Colonic mucosa (tissue), 4 donors: ENCODE measurements around the gene TEKT2. TPM values are rescaled to one million over a fixed set of nuclear protein-coding genes. Genes with fewer than 3 reads are reported as not detected.

Experiments used
- DNase-seq: peaks from one replicate; pipeline ENCODE4 v3.0.0-alpha.2; 2020
- H3K27ac ChIP-seq: fragments of 200-600 bp; one replicate; pipeline ENCODE4 v1.8.0; 2021
- H3K27me3 ChIP-seq: fragments of 200-600 bp; one replicate; pipeline ENCODE4 v1.8.0; 2021
- H3K36me3 ChIP-seq: fragments of 200-600 bp; one replicate; pipeline ENCODE4 v1.8.0; 2021
- H3K4me1 ChIP-seq: fragments of 200-600 bp; one replicate; pipeline ENCODE4 v1.8.0; 2021; ENCODE audit warnings: mild to moderate bottlenecking
- H3K4me3 ChIP-seq: fragments of 200-600 bp; one replicate; pipeline ENCODE4 v1.8.0; 2021
- H3K9ac ChIP-seq, 2 donors: one replicate each; pipeline ENCODE4 v1.7.0; 2013; ENCODE audit warnings: control low read depth in 2 of 2, low read depth in 2 of 2, low read length in 2 of 2
- H3K9me3 ChIP-seq: fragments of 200-600 bp; one replicate; pipeline ENCODE4 v1.8.0; 2021
- intact Hi-C: fragments of 100-400 bp; cut with DNase I; formaldehyde crosslinking; loops from one replicate; pipeline ENCODE4 v1.14.1; 2022
- total RNA-seq, 2 donors: library from RNA; stranded (reverse); fragmentation: NEBNext Ultra II Directional in 1 of 2; extraction: Animal tissue kit (Norgen Biotek cat#: 25700) in 1 of 2; gene quantifications; one replicate each; pipeline ENCODE4 v1.2.1, GENCODE V29; 2021
- TF ChIP-seq, protein P1 (sequence below): fragments of 200-600 bp; IDR thresholded peaks from one replicate; pipeline ENCODE4 v1.8.0; 2022; ENCODE audit warnings: antibody characterized with exemption, mild to moderate bottlenecking
- donor health status: healthy.
- donor health status: DM: no; HTN: no; CAD: no.
- donor health status: DM: no; HTN: no; CAD: no.

Gene TEKT2
- total RNA-seq, 2 donors from 2014 or later = 0.13 TPM; not detected in 1

- Histone ChIP-seq H3K4me1 (no peaks in the 10 kb centered on the region), H3K36me3 (no peaks in the 10 kb centered on the region), H3K27me3 (no peaks in the 10 kb centered on the region), H3K27ac (no peak overlapping the region), H3K4me3 (no peak overlapping the region), H3K9ac (no peak overlapping the region), H3K9me3 (no peaks in the 10 kb centered on the region)
- intact Hi-C loops = no loop called here
- TF ChIP-seq, protein P1, sequence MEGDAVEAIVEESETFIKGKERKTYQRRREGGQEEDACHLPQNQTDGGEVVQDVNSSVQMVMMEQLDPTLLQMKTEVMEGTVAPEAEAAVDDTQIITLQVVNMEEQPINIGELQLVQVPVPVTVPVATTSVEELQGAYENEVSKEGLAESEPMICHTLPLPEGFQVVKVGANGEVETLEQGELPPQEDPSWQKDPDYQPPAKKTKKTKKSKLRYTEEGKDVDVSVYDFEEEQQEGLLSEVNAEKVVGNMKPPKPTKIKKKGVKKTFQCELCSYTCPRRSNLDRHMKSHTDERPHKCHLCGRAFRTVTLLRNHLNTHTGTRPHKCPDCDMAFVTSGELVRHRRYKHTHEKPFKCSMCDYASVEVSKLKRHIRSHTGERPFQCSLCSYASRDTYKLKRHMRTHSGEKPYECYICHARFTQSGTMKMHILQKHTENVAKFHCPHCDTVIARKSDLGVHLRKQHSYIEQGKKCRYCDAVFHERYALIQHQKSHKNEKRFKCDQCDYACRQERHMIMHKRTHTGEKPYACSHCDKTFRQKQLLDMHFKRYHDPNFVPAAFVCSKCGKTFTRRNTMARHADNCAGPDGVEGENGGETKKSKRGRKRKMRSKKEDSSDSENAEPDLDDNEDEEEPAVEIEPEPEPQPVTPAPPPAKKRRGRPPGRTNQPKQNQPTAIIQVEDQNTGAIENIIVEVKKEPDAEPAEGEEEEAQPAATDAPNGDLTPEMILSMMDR = no peak
- no peak for DNase-seq
These were observed 29.9 kb upstream of the TEKT2 start for GRCh38 chr1:36053978-36054377.

GRCh38 chr1:36055706-36056105, 28.2 kb upstream of the TEKT2 start:
- Histone ChIP-seq H3K4me1 (no peaks in the 10 kb centered on the region), H3K27me3 (no peaks in the 10 kb centered on the region), H3K9me3 (no peaks in the 10 kb centered on the region), H3K4me3 (no peak overlapping the region), H3K27ac (no peak overlapping the region), H3K36me3 (no peaks in the 10 kb centered on the region), H3K9ac (no peak overlapping the region)
- TF ChIP-seq, protein P1 = no peak
- intact Hi-C loops = no loop called here
- no peak for DNase-seq

DNA sequence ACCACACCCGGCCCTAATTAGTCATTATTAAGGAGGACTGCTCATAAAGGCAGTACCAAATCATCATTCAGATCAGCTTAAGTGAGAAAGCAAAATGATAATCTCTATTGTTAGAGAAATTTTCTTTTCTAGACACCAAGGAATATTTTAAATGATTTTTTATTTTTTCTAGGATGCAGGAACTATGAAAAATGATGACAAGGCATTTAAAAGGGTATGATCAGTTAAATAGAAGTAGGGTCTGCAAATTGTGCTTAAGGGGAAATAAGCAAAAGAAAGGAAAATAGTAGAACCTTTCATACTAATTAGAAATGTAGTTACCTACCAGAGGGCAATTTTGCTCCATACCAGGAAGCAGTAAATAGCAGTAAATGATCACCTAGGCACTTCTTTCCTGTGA, 21.6 kb upstream of the TEKT2 start:
- Histone ChIP-seq H3K9me3 (no peaks in the 10 kb centered on the region), H3K4me1 (no peaks in the 10 kb centered on the region), H3K27me3 (no peaks in the 10 kb centered on the region), H3K4me3 (no peak overlapping the region), H3K9ac (no peak overlapping the region), H3K27ac (no peak overlapping the region), H3K36me3 (no peaks in the 10 kb centered on the region)
- intact Hi-C loops = no loop called here
- DNase-seq = no peak
- TF ChIP-seq, protein P1 = no peak

- no peak for DNase-seq
- Histone ChIP-seq H3K4me3 (no peak overlapping the region), H3K36me3 (no peaks in the 10 kb centered on the region), H3K9me3 (no peaks in the 10 kb centered on the region), H3K4me1 (no peaks in the 10 kb centered on the region), H3K9ac (no peak overlapping the region), H3K27me3 (no peaks in the 10 kb centered on the region), H3K27ac (no peak overlapping the region)
- TF ChIP-seq, protein P1 = no peak
- intact Hi-C loops = no loop called here
These were observed 16.0 kb upstream of the TEKT2 start for GRCh38 chr1:36067871-36068270.

- Histone ChIP-seq H3K27ac (no peak overlapping the region), H3K4me1 (no peaks in the 10 kb centered on the region), H3K4me3 (no peak overlapping the region), H3K9me3 (no peaks in the 10 kb centered on the region), H3K27me3 (no peaks in the 10 kb centered on the region), H3K36me3 (no peaks in the 10 kb centered on the region), H3K9ac (no peak overlapping the region)
- intact Hi-C loops = no loop called here
- no peak for DNase-seq
- TF ChIP-seq, protein P1 = no peak
These were observed 15.0 kb upstream of the TEKT2 start for GRCh38 chr1:36068866-36069265.

DNA sequence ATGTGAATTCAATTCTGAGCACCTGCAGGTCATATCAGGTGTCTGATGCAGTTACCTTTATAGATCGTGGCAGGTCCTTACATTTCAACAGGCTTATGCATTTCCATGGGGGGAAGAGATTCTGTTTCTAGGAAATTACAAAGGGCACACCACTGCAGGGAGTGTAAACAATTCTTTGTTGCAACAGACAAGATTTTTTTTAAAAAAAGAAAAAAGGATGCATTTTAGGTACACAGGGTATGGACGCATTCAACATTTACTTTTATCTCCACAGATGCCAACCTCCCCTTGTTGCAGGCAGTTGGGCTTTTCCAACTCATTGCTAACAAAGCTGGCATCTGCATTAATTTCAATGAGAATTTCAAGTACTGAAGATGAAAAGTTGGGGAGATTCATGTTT, 13.5 kb upstream of the TEKT2 start:
- intact Hi-C loops = no loop called here
- Histone ChIP-seq H3K36me3 (no peaks in the 10 kb centered on the region), H3K27me3 (no peaks in the 10 kb centered on the region), H3K4me3 (no peak overlapping the region), H3K9me3 (no peaks in the 10 kb centered on the region), H3K9ac (no peak overlapping the region), H3K27ac (no peak overlapping the region), H3K4me1 (no peaks in the 10 kb centered on the region)
- TF ChIP-seq, protein P1 = no peak
- no peak for DNase-seq
